GM21390 (cell line): ENCODE data around the gene LRP4.
A peak's percentile ranks its signal among the peaks of the same experiment; 100 is the strongest.
"Not testable (repeated sequence)": the region's sequence is repeated elsewhere in the genome, so short reads cannot be mapped to it uniquely, and the experiment has no call there.

Experiments used
- ATAC-seq: cut with Tn5 transposase; IDR thresholded peaks from one replicate; pipeline ENCODE4 v1.9.1; 2021; ENCODE audit not compliant: unreplicated experiment

Gene LRP4

GRCh38 chr11:46918083-46918787, at the start of gene LRP4:
TSS of gene LRP4 (minus strand) at chr11:46918550. CDS start at chr11:46918379, 171 bp downstream.
- peak; percentile 50 for ATAC-seq

GRCh38 chr11:46967962-46968361, 49.6 kb upstream of the LRP4 start:
- no peak for ATAC-seq

GRCh38 chr11:46966773-46967172, 48.4 kb upstream of the LRP4 start:
- ATAC-seq = no peak

DNA sequence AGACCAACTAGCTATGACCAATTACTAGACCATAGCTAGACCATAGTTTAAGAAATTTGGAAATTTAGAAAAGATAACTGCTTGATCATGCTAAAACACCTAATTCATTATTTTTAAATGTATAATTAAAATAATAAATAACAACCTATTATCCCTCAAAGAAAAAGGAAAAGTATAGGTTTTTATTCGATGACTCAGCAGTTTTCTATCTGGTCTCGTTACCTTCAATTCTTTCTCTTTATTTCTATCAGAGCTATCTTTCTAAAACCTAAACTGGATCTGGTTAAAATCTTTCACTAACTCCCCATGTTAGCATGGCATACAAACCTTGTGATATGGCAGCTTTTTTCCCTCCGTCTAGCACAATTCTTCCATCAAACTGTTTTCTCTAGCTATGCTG, 45.5 kb upstream of the LRP4 start:
- ATAC-seq = no peak

- ATAC-seq = not testable (repeated sequence)
Measured at GRCh38 chr11:46961886-46962285, 43.5 kb upstream of the LRP4 start.

- no peak for ATAC-seq
Measured at GRCh38 chr11:46961041-46961440, 42.7 kb upstream of the LRP4 start.

GRCh38 chr11:46958777-46959176, 40.4 kb upstream of the LRP4 start:
- ATAC-seq = no peak

DNA sequence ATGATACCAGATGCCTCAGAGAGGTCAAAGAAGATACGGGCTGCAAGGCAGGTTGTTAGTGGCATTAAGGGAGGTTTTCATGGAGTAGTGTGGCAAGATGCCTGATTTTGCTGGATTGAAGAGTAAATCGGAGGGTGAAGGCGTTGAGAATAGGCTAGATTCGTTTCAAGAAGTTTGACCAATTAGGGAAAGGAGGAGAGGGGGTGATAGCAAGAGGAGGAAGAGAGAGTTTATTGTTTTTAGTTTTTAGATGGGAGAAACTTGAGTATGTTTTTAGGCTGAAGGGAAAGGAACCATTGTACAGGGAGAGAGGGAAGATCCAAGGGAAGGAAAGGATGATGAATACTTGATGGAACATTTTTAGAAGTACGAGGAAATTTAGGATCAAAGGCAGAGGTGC, 34.7 kb upstream of the LRP4 start:
- no peak for ATAC-seq

DNA sequence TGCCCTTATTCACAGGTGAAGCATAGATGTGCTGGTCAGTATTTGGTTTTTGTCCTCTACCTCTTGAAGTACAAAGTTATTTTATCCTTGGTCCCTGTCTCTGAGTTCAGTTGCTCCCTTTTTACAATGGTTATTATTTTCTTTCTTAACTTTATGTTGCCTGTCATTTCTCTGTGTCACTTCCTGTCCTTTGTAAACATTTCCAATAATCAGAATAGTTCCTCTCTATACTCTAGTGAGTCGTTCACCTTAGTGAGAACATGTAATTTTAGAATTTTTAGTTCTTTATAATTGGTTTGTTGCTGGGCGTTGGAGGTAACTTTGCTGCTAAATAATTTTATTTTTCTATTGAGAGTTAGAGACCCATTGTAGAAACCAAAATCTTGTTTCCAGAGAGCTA, 34.2 kb upstream of the LRP4 start:
- no peak for ATAC-seq

DNA sequence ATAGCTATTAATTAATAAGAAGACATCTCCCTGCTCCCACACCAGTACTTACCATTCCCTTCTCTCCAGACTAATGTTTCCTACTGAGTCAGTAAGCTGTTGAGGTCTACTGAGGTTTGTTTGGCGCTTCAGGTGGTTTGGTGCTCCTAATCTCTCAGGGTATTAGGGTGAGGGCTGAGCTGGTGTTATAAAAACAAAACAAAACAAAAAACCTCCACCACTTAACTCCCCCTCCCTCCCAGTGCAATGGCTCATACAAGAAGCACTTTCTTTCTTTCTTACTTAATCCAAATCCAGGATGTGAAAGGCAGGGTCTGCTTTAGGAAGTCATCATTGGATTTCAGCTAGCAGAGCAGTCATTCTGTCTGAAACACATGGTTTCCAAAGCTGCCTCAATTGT, 33.5 kb upstream of the LRP4 start:
- no peak for ATAC-seq

GRCh38 chr11:46949297-46949696, 30.9 kb upstream of the LRP4 start:
- no peak for ATAC-seq

- ATAC-seq = no peak
Measured at GRCh38 chr11:46948378-46949131, 30.2 kb upstream of the LRP4 start.

- no peak for ATAC-seq
Measured at GRCh38 chr11:46947399-46948077, 29.2 kb upstream of the LRP4 start.

DNA sequence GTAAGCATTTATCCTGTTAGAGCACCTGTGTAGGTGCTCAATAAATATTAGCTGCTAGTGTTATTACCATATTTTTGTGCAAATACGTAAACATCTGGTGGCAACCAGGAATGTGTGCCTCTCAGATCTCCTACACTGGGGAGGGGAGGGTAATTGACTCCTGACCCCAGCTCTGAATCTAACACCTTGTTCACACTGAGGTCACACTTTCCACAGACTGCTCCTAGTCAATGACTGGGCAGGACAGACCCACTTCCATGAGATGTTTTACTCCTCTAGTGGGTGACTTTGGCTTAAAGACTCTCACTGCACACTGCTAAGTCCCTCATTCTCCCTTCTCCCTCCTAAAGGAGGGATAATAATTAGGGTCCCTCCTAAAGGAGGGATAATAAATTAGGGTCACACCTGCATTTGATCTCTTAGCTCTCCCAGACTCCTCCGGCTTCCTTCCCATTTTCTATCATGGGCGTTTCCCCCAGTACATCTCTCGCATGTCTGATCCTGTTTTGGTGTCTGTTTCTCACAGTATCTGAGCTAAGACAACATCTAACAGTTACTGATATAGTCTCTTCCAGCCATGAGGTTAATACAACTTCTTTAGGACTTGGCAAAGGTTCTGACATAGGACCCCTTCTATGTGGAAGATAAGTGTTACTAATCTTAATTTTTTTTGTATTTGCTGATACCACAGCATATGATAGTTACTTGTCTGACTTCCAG, 26.2 kb upstream of the LRP4 start:
- no peak for ATAC-seq

DNA sequence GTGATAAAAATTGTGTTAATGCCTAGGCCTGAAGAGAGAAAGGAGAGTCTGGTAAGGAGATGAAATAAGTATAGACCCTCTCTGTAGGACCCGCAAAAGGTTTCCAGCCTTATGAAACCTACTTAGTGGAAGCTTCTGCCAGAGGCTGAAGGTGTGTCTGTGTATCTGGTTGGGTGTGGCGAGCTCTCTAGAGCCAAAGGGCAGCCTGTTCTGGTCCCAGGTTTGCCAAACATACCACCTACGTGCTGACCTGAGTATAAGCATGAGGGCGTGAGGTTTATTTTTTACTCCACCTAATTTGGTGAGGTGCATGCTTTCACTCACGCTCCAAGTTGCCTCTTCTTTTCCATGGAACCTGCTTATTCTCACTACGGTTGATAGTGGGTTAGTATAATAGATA, 23.8 kb upstream of the LRP4 start:
- no peak for ATAC-seq

- peak; percentile 90 for ATAC-seq
Measured at GRCh38 chr11:46936138-46937110, 18.1 kb upstream of the LRP4 start, which contains the start of gene CSTPP1. TSS of gene CSTPP1 (plus strand) at chr11:46936761. CDS start at chr11:46936806, 45 bp downstream.

DNA sequence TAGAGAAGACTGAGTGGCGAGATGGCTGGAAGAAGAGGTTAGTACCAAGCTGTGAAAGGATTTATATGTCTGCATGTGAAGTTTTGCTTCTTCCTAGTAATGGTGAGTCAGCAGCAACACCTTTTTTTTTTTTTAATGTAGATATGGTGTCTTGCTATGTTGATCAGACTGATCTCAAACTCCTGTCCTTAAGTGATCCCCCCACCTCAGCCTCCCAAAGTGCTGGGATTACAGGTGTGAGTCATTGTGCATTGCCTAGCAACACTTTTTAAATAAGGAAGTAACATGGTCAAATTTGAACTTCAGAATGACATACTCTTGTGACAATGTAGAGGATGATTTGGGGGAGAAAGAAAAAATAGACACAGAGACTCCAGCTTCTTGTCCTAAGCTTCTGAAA, 11.7 kb upstream of the LRP4 start:
- ATAC-seq = no peak

DNA sequence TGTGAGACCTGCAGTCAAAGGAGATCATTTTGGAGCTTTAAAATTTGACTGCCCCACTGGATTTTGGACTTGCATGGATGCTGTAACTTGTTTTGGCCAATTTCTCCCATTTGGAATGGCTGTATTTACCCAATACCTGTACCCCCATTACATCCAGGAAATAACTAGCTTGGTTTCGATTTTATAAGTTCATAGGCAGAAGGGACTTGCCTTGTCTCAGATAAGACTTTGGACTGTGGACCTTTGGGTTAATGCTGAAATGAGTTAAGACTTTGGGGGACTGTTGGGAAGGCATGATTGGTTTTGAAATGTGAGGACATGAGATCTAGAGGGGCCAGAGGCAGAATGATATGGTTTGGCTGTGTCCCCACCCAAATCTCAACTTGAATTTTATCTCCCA, 10.4 kb upstream of the LRP4 start:
- not testable (repeated sequence) for ATAC-seq

DNA sequence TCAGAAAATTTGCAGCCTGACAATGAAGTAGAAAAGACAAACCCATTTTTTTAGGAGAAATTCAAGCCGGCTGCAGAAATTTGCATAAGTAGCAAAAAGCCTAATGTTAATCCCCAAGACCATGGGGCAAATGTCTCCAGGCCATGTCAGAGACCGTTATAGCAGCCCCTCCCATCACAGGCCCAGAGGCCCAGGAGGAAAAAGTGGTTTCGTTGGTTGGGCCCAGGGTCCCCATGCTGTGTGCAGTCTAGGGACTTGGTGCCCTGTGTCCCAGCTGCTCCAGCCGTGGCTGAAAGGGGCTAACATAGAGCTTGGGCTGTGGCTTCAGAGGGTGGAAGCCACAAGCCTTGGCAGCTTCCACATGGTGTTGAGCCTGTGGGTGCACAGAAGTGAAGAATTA, 9.6 kb upstream of the LRP4 start:
- not testable (repeated sequence) for ATAC-seq

DNA sequence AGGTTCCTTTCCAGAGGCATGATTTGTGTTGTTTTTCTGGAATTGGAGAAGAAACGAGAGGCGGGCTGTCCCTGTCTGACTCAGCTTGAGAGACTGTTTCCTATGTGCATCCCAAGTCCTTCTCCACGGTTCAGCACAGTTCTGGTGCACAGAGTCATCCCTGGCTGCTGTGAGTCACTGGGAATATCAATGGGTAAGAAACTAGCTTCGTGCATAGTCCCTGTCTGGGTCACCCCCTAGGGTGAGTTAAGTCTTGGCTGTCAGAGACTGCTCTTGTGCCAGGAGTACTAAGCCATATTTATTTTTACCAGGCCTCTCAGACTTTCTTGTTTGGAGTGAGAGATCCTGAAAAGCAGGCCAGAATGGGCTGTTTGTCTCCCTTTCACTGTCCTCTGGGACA, 2.4 kb upstream of the LRP4 start:
- ATAC-seq = no peak
